Measurements from ENCODE around the gene KLHL29.

GRCh38 chr2:23530206-23530908 lies 145.4 kb downstream of the KLHL29 start:
- TF ChIP-seq EZH2 (IDR thresholded peaks at IDR 0.05) (no peak), SRF (IDR thresholded peaks at IDR 0.05; ENCODE audit: low read depth) (no peak), POLR2A (IDR thresholded peaks at IDR 0.05; ENCODE audit: borderline replicate concordance, extremely low read depth, insufficient read depth, insufficient read length) (no peak), TCF7L2 (IDR thresholded peaks at IDR 0.05; ENCODE audit: borderline replicate concordance, extremely low read depth, insufficient read depth, insufficient read length) (no peak), CTCF (IDR thresholded peaks at IDR 0.05 in 2 of 3, conservative IDR thresholded peaks at IDR 0.05 in 1 of 3; ENCODE audit: borderline replicate concordance in 1 of 3, insufficient read depth in 1 of 3, low read depth in 2 of 3, low read length in 2 of 3) (no peak), REST (IDR thresholded peaks at IDR 0.05; ENCODE audit: low read depth) (no peak), POLR2AphosphoS5 (IDR thresholded peaks at IDR 0.05; ENCODE audit: low read depth, low read length) (no peak), ZBTB33 (IDR thresholded peaks at IDR 0.05; ENCODE audit: extremely low read depth, insufficient replicate concordance, low read length) (no peak), EZH2phosphoT487 (IDR thresholded peaks at IDR 0.05; ENCODE audit: borderline replicate concordance) (no peak), JUND (IDR thresholded peaks at IDR 0.05) (no peak), ATF3 (IDR thresholded peaks at IDR 0.05) (no peak), MAX (IDR thresholded peaks at IDR 0.05) (no peak)
